ENCODE data around the gene NEUROD4. TPM values are rescaled to one million over a fixed set of nuclear protein-coding genes. Genes with fewer than 3 reads are reported as not detected.
A peak's percentile ranks its signal among the peaks of the same experiment; 100 is the strongest.

Gene NEUROD4
- total RNA-seq, 1 donor from 2014 or later, result not detected

- peaks cover 8% of the 10 kb centered on the region for H3K9me3 Mint-ChIP-seq
- peaks cover 2% of the 10 kb centered on the region for H3K36me3 Mint-ChIP-seq (ENCODE audit: low read depth)
- peaks cover 46% of the 10 kb centered on the region for H3K27me3 Mint-ChIP-seq
- DNase-seq, result no peak
- H3K27ac Mint-ChIP-seq, result no peak overlapping the region
- H3K4me3 Mint-ChIP-seq, result no peak overlapping the region
- intact Hi-C loops (cut with micrococcal nuclease), result no loop called here
- H3K4me1 Mint-ChIP-seq, result no peaks in the 10 kb centered on the region
Observed at GRCh38 chr12:55017416-55017925, 2.3 kb upstream of the NEUROD4 start.

- no peaks in the 10 kb centered on the region for H3K4me1 Mint-ChIP-seq
- H3K36me3 Mint-ChIP-seq (ENCODE audit: low read depth), result no peaks in the 10 kb centered on the region
- H3K4me3 Mint-ChIP-seq, result no peak overlapping the region
- no peaks in the 10 kb centered on the region for H3K9me3 Mint-ChIP-seq
- H3K27me3 Mint-ChIP-seq, result peaks cover 51% of the 10 kb centered on the region
- H3K27ac Mint-ChIP-seq, result no peak overlapping the region
- DNase-seq, result no peak
- intact Hi-C loops (cut with micrococcal nuclease), result no loop called here
Observed at GRCh38 chr12:55024575-55024974, 4.8 kb downstream of the NEUROD4 start.

DNA sequence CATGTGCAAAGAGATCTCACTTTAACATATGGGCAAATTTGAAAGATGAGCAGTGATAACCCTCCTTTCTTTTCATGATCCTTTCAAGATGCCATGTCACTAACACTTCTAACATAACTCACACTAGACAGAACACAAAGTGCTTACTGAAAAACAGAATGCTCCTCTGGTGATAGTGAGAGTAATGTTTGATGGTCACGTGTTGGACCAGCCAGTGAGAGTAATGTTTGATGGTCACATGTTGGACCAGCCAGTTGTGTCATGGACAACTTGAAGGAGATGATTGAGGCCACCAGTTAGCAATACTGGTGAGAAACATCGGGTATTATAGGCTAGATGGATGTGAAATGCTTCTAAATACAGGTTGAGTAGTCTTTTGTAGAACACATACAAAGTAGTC lies 5.7 kb downstream of the NEUROD4 start:
- Mint-ChIP-seq H3K27ac (no peak overlapping the region), H3K27me3 (peaks cover 45% of the 10 kb centered on the region), H3K4me3 (no peak overlapping the region), H3K4me1 (no peaks in the 10 kb centered on the region), H3K36me3 (ENCODE audit: low read depth) (no peaks in the 10 kb centered on the region), H3K9me3 (no peaks in the 10 kb centered on the region)
- no peak for DNase-seq
- intact Hi-C loops (cut with micrococcal nuclease), result no loop called here

DNA sequence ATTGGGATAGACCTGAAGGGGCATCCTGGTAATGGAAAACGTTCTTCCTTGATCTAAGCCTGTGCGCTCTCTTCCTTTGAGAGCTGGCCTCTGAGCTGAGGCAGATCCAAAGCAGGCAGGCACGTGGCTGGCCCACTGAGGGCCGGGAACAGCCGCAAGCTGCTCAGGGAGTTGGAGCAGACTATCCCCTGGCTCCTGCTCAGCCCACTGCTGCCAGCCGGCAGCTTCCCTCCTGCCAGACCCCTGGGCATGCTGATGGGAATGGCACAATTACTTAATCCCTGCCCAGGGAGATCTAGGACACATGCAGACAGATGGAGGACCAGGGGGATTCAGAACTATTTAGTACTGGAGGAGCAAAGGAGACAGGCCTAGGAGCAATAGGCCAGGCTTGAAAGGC lies 14.4 kb downstream of the NEUROD4 start:
- H3K9me3 Mint-ChIP-seq, result peaks cover 8% of the 10 kb centered on the region
- intact Hi-C loops (cut with micrococcal nuclease), result no loop called here
- no peak for DNase-seq
- H3K4me1 Mint-ChIP-seq, result peaks cover 22% of the 10 kb centered on the region
- H3K27ac Mint-ChIP-seq, result no peak overlapping the region
- H3K27me3 Mint-ChIP-seq, result peaks cover 13% of the 10 kb centered on the region
- no peaks in the 10 kb centered on the region for H3K36me3 Mint-ChIP-seq (ENCODE audit: low read depth)
- no peak overlapping the region for H3K4me3 Mint-ChIP-seq

DNA sequence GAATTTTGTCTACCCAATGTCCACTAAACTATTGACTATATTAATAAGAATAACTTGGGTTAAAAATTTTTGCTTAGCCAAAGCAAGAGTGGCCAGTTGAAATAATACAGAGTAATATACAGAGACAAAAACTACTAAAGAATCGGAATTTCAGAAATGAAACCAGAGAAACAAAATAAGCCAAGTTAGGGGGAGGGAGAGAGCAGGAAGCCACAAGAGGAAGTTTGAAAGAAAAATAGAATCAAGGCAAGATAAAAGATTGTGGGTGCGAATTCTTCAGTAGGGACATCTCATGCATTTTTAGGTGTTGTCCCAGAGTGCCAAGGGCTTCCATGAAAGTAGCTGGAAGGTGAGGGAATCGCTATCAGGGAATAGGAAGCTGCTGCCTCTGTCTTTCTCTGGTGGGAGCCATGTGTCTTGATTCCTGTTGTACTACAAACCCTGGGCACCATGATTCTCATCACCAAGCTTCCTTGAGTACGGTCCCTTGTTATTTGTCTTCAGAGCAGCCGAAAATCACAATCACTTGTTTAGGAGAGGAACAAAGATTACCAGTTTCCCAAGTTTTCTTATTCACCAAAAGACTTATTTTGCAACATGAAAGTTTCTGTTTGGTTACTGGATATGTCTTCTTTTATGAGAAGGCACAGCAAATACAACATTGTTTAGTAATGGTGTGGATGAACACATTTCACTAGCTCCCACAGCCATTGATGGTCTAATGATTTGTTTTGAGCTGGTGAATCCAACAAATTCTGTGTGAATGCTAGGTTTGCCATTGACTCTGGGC lies 16.7 kb downstream of the NEUROD4 start:
- no peak overlapping the region for H3K27ac Mint-ChIP-seq
- intact Hi-C loops (cut with micrococcal nuclease), result no loop called here
- H3K4me3 Mint-ChIP-seq, result peak overlapping the region; percentile 31
- H3K9me3 Mint-ChIP-seq, result peaks cover 8% of the 10 kb centered on the region
- peaks cover 22% of the 10 kb centered on the region for H3K4me1 Mint-ChIP-seq
- H3K36me3 Mint-ChIP-seq (ENCODE audit: low read depth), result no peaks in the 10 kb centered on the region
- DNase-seq, result no peak
- peaks cover 21% of the 10 kb centered on the region for H3K27me3 Mint-ChIP-seq

DNA sequence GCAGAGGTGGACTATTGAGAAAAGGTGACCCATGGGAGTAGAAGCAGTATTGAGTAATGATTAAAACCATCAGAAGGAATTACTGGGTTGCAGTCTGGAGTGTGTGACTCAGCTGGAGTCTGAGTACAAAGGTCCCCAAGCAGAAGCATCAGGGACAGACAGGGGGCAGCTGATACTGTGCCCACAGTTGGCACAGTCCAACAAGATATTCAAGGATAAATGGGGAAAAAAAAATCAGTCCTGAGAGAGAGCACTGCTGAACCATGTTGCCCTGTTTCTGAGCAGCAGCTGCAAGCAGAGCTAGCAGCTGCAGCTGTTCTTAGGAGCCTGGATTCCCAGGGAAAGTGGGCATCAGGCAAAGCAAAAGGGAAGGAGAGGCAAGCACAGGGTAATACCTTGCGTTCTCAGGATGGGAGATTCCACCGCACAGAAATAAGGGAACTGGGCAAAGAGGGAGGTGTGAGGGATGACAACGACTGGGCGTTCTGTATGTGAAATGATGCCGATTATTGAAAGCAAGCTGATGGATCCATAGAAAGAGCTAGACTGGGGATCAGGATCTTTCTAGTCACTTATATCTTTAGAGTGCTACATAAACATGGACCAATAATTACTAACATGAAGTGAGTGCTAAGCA lies 17.7 kb downstream of the NEUROD4 start:
- H3K4me1 Mint-ChIP-seq, result peaks cover 22% of the 10 kb centered on the region
- H3K27me3 Mint-ChIP-seq, result peaks cover 23% of the 10 kb centered on the region
- intact Hi-C loops (cut with micrococcal nuclease), result no loop called here
- no peak overlapping the region for H3K27ac Mint-ChIP-seq
- no peak for DNase-seq
- H3K9me3 Mint-ChIP-seq, result peaks cover 8% of the 10 kb centered on the region
- no peaks in the 10 kb centered on the region for H3K36me3 Mint-ChIP-seq (ENCODE audit: low read depth)
- H3K4me3 Mint-ChIP-seq, result no peak overlapping the region

DNA sequence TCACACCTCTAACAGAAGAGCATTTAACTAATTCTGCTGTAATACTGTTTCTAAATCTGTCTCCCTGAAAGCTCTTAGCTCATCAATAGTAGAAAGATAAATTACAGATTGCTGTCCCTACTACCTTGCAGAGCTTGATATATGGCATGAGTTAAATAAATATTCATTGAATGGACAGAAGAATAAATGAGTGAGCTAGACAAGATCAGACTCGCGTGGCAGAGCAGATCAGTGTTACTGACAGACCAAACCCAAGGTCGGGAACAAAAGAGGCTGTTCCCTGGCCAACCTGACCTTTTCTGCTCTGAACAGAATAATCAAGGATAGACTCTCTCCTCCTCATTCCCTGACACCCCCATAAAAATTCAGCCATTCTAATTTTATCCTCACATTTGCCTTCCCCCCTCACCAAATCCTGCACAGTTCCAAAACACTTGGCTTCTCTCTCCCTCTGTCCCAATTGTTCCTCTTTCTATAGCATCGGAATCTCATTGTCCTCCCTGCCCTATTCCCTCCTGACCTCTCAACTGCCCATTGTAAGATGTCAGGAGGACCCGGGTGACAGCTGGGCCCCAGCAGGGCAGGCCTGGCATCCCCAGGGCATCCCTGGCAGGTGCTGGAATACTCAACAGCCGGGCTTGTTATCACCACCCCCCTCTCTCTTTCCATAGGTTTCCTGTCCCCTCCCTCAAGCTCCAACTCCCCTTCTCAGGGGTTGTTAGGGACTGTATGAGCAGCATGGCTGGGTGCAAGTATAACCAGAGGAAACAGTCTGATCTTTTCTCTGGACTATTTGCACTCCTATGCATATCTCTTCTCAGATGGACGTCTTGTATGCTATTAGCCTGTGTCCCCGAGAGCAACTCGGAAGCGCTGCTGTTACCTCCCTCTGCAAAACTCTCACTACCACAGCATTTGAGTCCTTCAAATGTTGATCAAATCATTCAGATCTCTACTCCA lies 19.9 kb downstream of the NEUROD4 start:
- DNase-seq, result no peak
- H3K36me3 Mint-ChIP-seq (ENCODE audit: low read depth), result no peaks in the 10 kb centered on the region
- peaks cover 25% of the 10 kb centered on the region for H3K27me3 Mint-ChIP-seq
- H3K4me3 Mint-ChIP-seq, result no peak overlapping the region
- intact Hi-C loops (cut with micrococcal nuclease), result no loop called here
- H3K4me1 Mint-ChIP-seq, result peaks cover 22% of the 10 kb centered on the region
- H3K27ac Mint-ChIP-seq, result no peak overlapping the region
- H3K9me3 Mint-ChIP-seq, result peaks cover 8% of the 10 kb centered on the region

DNA sequence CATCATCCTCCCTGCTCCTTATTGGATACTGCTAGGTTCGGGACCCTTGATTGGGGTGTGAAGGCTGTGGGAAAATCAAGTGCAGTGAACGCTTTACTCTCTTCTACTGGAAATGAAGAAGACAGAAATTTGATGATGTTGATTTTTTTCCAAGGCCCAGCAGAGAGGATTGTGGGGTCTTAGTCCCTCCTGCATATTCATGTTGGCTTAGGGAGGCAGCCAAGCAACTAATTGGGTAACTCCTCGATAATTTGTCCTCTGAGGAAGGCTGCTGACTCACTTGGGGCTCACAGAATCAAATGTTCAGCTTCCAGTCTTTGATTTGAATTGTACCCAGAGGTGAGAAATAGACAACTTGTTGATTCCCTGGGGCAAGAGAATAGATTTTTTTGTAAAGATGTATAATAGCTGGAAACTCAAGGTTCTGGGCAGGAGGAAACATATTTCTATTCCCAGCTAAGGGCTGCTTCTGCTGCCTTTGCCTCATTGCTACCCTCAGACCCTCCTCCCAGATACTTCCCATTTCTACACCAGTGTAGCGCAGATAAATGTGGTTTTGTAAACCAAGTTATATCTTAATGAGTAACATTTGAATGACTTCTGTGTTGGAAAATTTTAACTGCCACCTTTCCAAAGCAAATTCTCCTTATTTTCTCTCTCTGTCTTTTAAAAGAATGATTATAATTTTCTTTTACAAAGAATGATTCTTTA lies 21.7 kb downstream of the NEUROD4 start:
- intact Hi-C loops (cut with micrococcal nuclease), result no loop called here
- peaks cover 1% of the 10 kb centered on the region for H3K9me3 Mint-ChIP-seq
- no peak overlapping the region for H3K4me3 Mint-ChIP-seq
- peaks cover 25% of the 10 kb centered on the region for H3K27me3 Mint-ChIP-seq
- DNase-seq, result no peak
- peaks cover 11% of the 10 kb centered on the region for H3K4me1 Mint-ChIP-seq
- no peak overlapping the region for H3K27ac Mint-ChIP-seq
- H3K36me3 Mint-ChIP-seq (ENCODE audit: low read depth), result no peaks in the 10 kb centered on the region

DNA sequence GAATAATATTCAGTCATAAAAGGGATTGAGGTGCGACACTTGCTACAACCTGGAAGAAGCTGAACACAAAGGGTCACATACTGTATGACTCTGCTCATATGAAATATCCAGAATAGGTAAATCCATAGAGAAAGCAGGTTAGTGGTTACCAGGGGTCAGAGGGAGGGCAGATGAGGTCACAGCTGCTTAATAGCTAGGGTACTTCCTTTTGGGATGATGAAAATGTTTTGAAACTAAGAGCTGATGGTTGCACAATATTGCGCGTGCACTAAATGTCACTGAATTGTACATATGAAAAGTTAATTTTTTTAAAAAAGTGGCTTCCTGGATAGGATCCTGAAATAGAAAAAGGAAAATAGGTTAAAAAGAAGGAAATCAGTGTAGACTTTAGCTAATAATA lies 23.8 kb downstream of the NEUROD4 start:
- H3K36me3 Mint-ChIP-seq (ENCODE audit: low read depth), result no peaks in the 10 kb centered on the region
- H3K9me3 Mint-ChIP-seq, result no peaks in the 10 kb centered on the region
- no peak overlapping the region for H3K4me3 Mint-ChIP-seq
- no peaks in the 10 kb centered on the region for H3K4me1 Mint-ChIP-seq
- no peak for DNase-seq
- intact Hi-C loops (cut with micrococcal nuclease), result no loop called here
- no peak overlapping the region for H3K27ac Mint-ChIP-seq
- peaks cover 25% of the 10 kb centered on the region for H3K27me3 Mint-ChIP-seq

- no peak overlapping the region for H3K4me3 Mint-ChIP-seq
- no peak for DNase-seq
- no peaks in the 10 kb centered on the region for H3K9me3 Mint-ChIP-seq
- H3K36me3 Mint-ChIP-seq (ENCODE audit: low read depth), result no peaks in the 10 kb centered on the region
- H3K4me1 Mint-ChIP-seq, result no peaks in the 10 kb centered on the region
- peaks cover 21% of the 10 kb centered on the region for H3K27me3 Mint-ChIP-seq
- no peak overlapping the region for H3K27ac Mint-ChIP-seq
- intact Hi-C loops (cut with micrococcal nuclease), result no loop called here
Observed at GRCh38 chr12:55044135-55044534, 24.4 kb downstream of the NEUROD4 start.

DNA sequence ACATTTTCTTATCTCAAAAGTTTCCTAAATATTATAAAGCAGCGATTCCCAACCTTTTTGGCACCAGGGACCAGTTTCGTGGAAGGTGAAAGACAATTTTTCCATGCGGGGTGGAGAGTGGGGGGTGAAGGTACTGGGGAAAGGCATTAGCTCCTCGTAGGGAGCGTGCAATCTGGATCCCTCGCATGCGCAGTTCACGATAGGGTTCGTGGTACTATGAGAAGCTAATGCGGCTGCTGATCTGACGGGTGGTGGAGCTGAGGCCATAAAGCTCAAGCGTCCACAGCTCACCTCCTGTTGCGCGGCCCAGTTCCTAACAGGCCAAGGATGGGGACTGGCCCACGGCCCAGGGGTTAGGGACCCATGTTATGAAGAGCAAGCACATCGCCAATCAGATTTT lies 29.9 kb downstream of the NEUROD4 start:
- H3K9me3 Mint-ChIP-seq, result no peaks in the 10 kb centered on the region
- no peaks in the 10 kb centered on the region for H3K4me1 Mint-ChIP-seq
- peaks cover 16% of the 10 kb centered on the region for H3K27me3 Mint-ChIP-seq
- intact Hi-C loops (cut with micrococcal nuclease), result no loop called here
- no peak overlapping the region for H3K4me3 Mint-ChIP-seq
- H3K27ac Mint-ChIP-seq, result no peak overlapping the region
- no peak for DNase-seq
- no peaks in the 10 kb centered on the region for H3K36me3 Mint-ChIP-seq (ENCODE audit: low read depth)

DNA sequence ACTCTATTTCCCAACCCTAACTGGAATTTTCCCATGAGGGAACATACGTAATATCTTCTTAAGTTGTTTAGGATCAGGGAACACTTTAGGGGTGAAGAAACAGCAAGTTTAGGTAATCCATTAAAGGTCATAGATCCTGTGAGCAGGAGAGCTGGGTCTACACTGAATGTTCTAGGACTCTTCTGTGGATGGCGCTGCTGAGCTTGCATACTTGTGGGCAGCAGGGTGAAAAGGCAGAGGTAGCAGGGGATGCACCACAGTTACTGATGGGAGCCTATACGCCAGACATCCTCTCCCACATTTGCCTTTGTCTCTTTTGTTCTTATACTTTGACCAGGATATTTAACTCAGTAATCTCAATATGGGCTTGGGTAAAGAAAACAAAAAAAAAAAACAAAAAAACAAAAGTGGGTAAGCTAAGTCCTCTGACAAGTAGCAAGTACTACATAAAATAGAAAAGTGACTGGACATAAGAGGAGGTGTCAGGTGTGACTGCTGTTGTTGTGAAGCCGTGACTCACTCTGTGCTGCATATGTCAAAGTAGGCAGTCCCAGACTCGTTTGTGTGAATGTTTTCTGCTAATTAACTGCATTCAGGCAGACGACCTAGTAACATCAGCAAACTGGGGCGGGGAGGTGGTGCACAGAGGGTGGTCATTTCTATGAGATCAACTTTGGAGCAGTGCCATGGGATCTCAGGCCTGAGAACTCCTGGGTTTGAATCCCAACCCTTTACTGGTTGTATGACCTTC lies 31.6 kb downstream of the NEUROD4 start:
- peaks cover 19% of the 10 kb centered on the region for H3K27me3 Mint-ChIP-seq
- no peaks in the 10 kb centered on the region for H3K4me1 Mint-ChIP-seq
- H3K36me3 Mint-ChIP-seq (ENCODE audit: low read depth), result no peaks in the 10 kb centered on the region
- intact Hi-C loops (cut with micrococcal nuclease), result no loop called here
- no peak overlapping the region for H3K4me3 Mint-ChIP-seq
- H3K9me3 Mint-ChIP-seq, result no peaks in the 10 kb centered on the region
- DNase-seq, result no peak
- no peak overlapping the region for H3K27ac Mint-ChIP-seq

DNA sequence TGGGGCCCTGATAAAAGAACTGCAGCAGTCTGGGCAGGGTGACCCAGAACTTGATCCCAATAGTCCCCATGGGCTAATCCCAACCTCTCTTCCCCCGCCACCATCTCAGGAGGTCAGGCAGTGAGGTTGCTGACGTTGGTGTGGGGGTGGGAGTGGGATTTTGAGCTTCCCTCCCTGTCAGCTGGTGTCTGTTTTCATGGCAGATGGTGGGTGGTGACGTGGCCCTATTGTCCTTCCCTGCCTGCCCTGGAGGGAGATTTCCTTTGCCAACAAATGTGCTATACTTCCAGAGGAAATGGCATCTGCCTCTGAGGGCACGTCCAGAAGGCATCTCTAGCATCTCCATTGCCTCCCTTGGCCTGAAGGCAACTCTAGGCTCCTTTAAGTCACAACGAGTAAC lies 37.7 kb downstream of the NEUROD4 start:
- no peak for DNase-seq
- Mint-ChIP-seq H3K27me3 (peaks cover 5% of the 10 kb centered on the region), H3K4me1 (peaks cover 10% of the 10 kb centered on the region), H3K27ac (no peak overlapping the region), H3K9me3 (no peaks in the 10 kb centered on the region), H3K4me3 (no peak overlapping the region), H3K36me3 (ENCODE audit: low read depth) (no peaks in the 10 kb centered on the region)
- intact Hi-C loops (cut with micrococcal nuclease), result no loop called here
